IMR-90 (cell line): ENCODE data around the gene RNF145. TPM values are rescaled to one million over a fixed set of nuclear protein-coding genes. Genes with fewer than 3 reads are reported as not detected.

ENCODE experiments used
- ATAC-seq: fragments of 200-7000 bp; cut with Tn5 transposase; 2 replicates; pipeline ENCODE4 v1.9.1; 2020; ENCODE audit warnings: low read depth, mild to moderate bottlenecking, moderate library complexity
- BruUV-seq: library from RNA; stranded (reverse); fragments of 400-500 nt; replicated peaks from 2 replicates; lab custom pipeline; 2021; lab: Mats Ljungman, UMichigan
- CTCF ChIA-PET: fragments of 300-600 bp; formaldehyde crosslinking; extraction: SDS; loops from one replicate; lab custom pipeline; 2021; ENCODE audit warnings: antibody characterized with exemption; lab: Yijun Ruan, JAX
- POLR2A ChIA-PET: fragments of 300-600 bp; sonication (Branson Sonifier 250); formaldehyde crosslinking; loops from one replicate; lab custom pipeline; 2022; ENCODE audit warnings: antibody characterized with exemption; ENCODE audit not compliant: unreplicated experiment; lab: Charles Lee
- DNase-seq: peaks from one replicate; pipeline ENCODE4 v3.0.0; 2013
- H2AFZ ChIP-seq: replicated peaks from 2 replicates; pipeline ENCODE3; 2013; ENCODE audit warnings: low read length, mild to moderate bottlenecking; ENCODE audit not compliant: poor library complexity
- H2AK5ac ChIP-seq: 2 replicates; pipeline ENCODE4 v1.6.1; 2013; ENCODE audit warnings: low read depth, low read length, inconsistent platforms
- H2AK9ac ChIP-seq: replicated peaks from 2 replicates; pipeline ENCODE3; 2013; ENCODE audit warnings: mild to moderate bottlenecking, low read depth, low read length, moderate library complexity; ENCODE audit not compliant: poor library complexity
- H2BK120ac ChIP-seq: 2 replicates; pipeline ENCODE4 v1.6.1; 2013; ENCODE audit warnings: low read depth, low read length, inconsistent platforms
- H2BK15ac ChIP-seq: 3 replicates; pipeline ENCODE4 v1.6.1; 2013; ENCODE audit warnings: low read depth, low read length, inconsistent platforms
- H2BK20ac ChIP-seq: 2 replicates; pipeline ENCODE4 v1.6.1; 2013; ENCODE audit warnings: low read depth, mild to moderate bottlenecking, inconsistent platforms, low read length, moderate library complexity
- H2BK5ac ChIP-seq: 2 replicates; pipeline ENCODE4 v1.6.1; 2013; ENCODE audit warnings: mild to moderate bottlenecking, low read depth, low read length, inconsistent platforms; ENCODE audit not compliant: poor library complexity, severe bottlenecking
- H3K14ac ChIP-seq: replicated peaks from 2 replicates; pipeline ENCODE4 v1.6.1; 2013; ENCODE audit warnings: low read depth, low read length, inconsistent platforms
- H3K18ac ChIP-seq: 2 replicates; pipeline ENCODE4 v1.6.1; 2013; ENCODE audit warnings: low read depth, low read length, control low read depth
- H3K23ac ChIP-seq: 2 replicates; pipeline ENCODE4 v1.6.1; 2013; ENCODE audit warnings: low read depth, low read length, inconsistent platforms
- H3K27ac ChIP-seq: 2 replicates; pipeline ENCODE4 v1.5.1; 2013; ENCODE audit warnings: mild to moderate bottlenecking, control low read depth, low read length; ENCODE audit not compliant: insufficient read depth
- H3K27me3 ChIP-seq: 2 replicates; pipeline ENCODE4 v1.6.1; 2013; ENCODE audit warnings: low read length; ENCODE audit not compliant: control insufficient read depth, insufficient read depth
- H3K36me3 ChIP-seq: 2 replicates; pipeline ENCODE4 v1.6.1; 2013; ENCODE audit warnings: low read length, mixed read lengths; ENCODE audit not compliant: control insufficient read depth, insufficient read depth
- H3K4ac ChIP-seq: 2 replicates; pipeline ENCODE4 v1.6.1; 2013; ENCODE audit warnings: low read depth, low read length, inconsistent platforms
- H3K4me1 ChIP-seq: 2 replicates; pipeline ENCODE4 v1.6.1; 2013; ENCODE audit warnings: low read length, mixed read lengths; ENCODE audit not compliant: control insufficient read depth, insufficient read depth
- H3K4me2 ChIP-seq: 2 replicates; pipeline ENCODE4 v1.6.1; 2013; ENCODE audit warnings: low read depth, mild to moderate bottlenecking, control low read depth, low read length, moderate library complexity
- H3K4me3 ChIP-seq: 2 replicates; pipeline ENCODE4 v1.5.1; 2013; ENCODE audit warnings: low read depth, mild to moderate bottlenecking, control low read depth, low read length, moderate library complexity; ENCODE audit not compliant: insufficient read depth
- H3K56ac ChIP-seq: 2 replicates; pipeline ENCODE4 v1.6.1; 2013; ENCODE audit warnings: low read length, inconsistent platforms; ENCODE audit not compliant: insufficient read depth; ENCODE audit errors: extremely low read depth
- H3K79me1 ChIP-seq, 2 experiments: 2 replicates each; pipeline ENCODE4 v1.6.1; 2013; ENCODE audit warnings: low read length in 2 of 2, inconsistent platforms in 1 of 2, low read depth in 1 of 2
- H3K9ac ChIP-seq: 2 replicates; pipeline ENCODE4 v1.6.1; 2013; ENCODE audit warnings: low read depth, low read length, control low read depth
- H3K9me1 ChIP-seq: 2 replicates; pipeline ENCODE4 v1.6.1; 2013; ENCODE audit warnings: low read length, inconsistent platforms; ENCODE audit not compliant: insufficient read depth
- H3K9me3 ChIP-seq: 2 replicates; pipeline ENCODE4 v1.6.1; 2013; ENCODE audit warnings: low read length; ENCODE audit not compliant: control insufficient read depth, insufficient read depth
- H4K20me1 ChIP-seq: 2 replicates; pipeline ENCODE4 v1.6.1; 2013; ENCODE audit warnings: low read length, inconsistent platforms; ENCODE audit not compliant: insufficient read depth
- H4K5ac ChIP-seq: 2 replicates; pipeline ENCODE4 v1.6.1; 2013; ENCODE audit warnings: mild to moderate bottlenecking, low read depth, low read length, control low read depth
- H4K8ac ChIP-seq, 2 experiments: 2 replicates each; pipeline ENCODE4 v1.6.1; 2013; ENCODE audit warnings: low read depth in 2 of 2, low read length in 2 of 2, control low read depth in 1 of 2, inconsistent platforms in 1 of 2
- H4K91ac ChIP-seq: 2 replicates; pipeline ENCODE4 v1.6.1; 2013; ENCODE audit warnings: low read depth, low read length, inconsistent platforms; ENCODE audit not compliant: insufficient read depth
- BHLHE40 ChIP-seq: fragments of 150-350 bp; IDR thresholded peaks from 2 replicates; pipeline ENCODE4 v1.6.1; 2016; ENCODE audit warnings: mild to moderate bottlenecking, low read depth, low read length
- CEBPB ChIP-seq: IDR thresholded peaks from 2 replicates; pipeline ENCODE4 v1.6.1; 2012; ENCODE audit warnings: low read depth, low read length, improper control_type of control experiment
- FOS ChIP-seq: fragments of 150-350 bp; IDR thresholded peaks from 2 replicates; pipeline ENCODE4 v1.6.1; 2016; ENCODE audit warnings: low read depth, low read length
- MAZ ChIP-seq: IDR thresholded peaks from 2 replicates; pipeline ENCODE4 v1.6.1; 2012; ENCODE audit warnings: low read depth, mild to moderate bottlenecking, low read length, improper control_type of control experiment, moderate library complexity, borderline replicate concordance
- NFE2L2 ChIP-seq: fragments of 150-350 bp; IDR thresholded peaks from 2 replicates; pipeline ENCODE4 v1.6.1; 2016; ENCODE audit warnings: low read depth, mild to moderate bottlenecking, low read length
- RAD21 ChIP-seq: IDR thresholded peaks from 2 replicates; pipeline ENCODE4 v1.6.1; 2012; ENCODE audit warnings: low read length, improper control_type of control experiment
- RCOR1 ChIP-seq: IDR thresholded peaks from 2 replicates; pipeline ENCODE4 v1.6.1; 2012; ENCODE audit warnings: mild to moderate bottlenecking, low read length, improper control_type of control experiment; ENCODE audit not compliant: insufficient replicate concordance
- RFX5 ChIP-seq: IDR thresholded peaks from 2 replicates; pipeline ENCODE4 v1.8.0; 2012; ENCODE audit warnings: low read depth, mild to moderate bottlenecking, low read length, moderate library complexity
- SMC3 ChIP-seq: fragments of 150-350 bp; IDR thresholded peaks from 2 replicates; pipeline ENCODE4 v1.6.1; 2016; ENCODE audit warnings: low read depth, mild to moderate bottlenecking, antibody characterized with exemption, low read length, moderate library complexity
- WGBS, 2 experiments: methylation state at CpG; one replicate each; pipeline versions ENCODE4 v1.1.5 to v1.1.7; 2013; ENCODE audit warnings: missing lambda C conversion rate in 2 of 2; ENCODE audit not compliant: insufficient read length in 1 of 2; ENCODE audit errors: extremely low coverage in 2 of 2; 5-methylcytosine and 5-hydroxymethylcytosine counted together
- dilution Hi-C: fragments of 300-500 bp; cut with HindIII; formaldehyde crosslinking; loops from one replicate; pipeline ENCODE4 v1.14.3; 2018; ENCODE audit warnings: low sequenced_read_pairs; ENCODE audit not compliant: unreplicated experiment
- in situ Hi-C: fragments of 300-500 bp; cut with MboI; formaldehyde crosslinking; loops from 3 replicates; pipeline ENCODE4 v1.14.3; 2019; ENCODE audit warnings: low sequenced_read_pairs, inconsistent platforms, mixed read lengths
- intact Hi-C: fragments of 100-400 bp; cut with micrococcal nuclease; formaldehyde crosslinking; loops from 2 replicates; pipeline ENCODE4 v1.10.0; 2022
- polyA plus RNA-seq, 3 experiments: library from polyadenylated mRNA; depleted of rRNA; stranded (reverse); fragments of >200 nt; gene quantifications; 2 replicates each; pipeline ENCODE4 v1.2.3, GENCODE V29; 2012; ENCODE audit warnings: low replicate concordance in 1 of 3
- total RNA-seq: library from RNA; depleted of rRNA; stranded (reverse); fragments of >200 nt; gene quantifications from 2 replicates; pipeline ENCODE4 v1.2.3, GENCODE V29; 2012
- TF ChIP-seq, protein P1 (sequence below): fragments of 150-350 bp; IDR thresholded peaks from 2 replicates; pipeline ENCODE4 v1.6.1; 2017; ENCODE audit warnings: mild to moderate bottlenecking, antibody characterized with exemption, low read length, low read depth
- TF ChIP-seq, protein P2 (sequence below): fragments of 150-350 bp; IDR thresholded peaks from 2 replicates; pipeline ENCODE4 v1.6.1; 2016; ENCODE audit warnings: low read depth, mild to moderate bottlenecking, low read length, moderate library complexity, borderline replicate concordance

The RNF145 gene
- total and polyA plus RNA-seq, 2 of the 4 experiments (the other 2 are of a cell fraction) = 50.0 to 57.0 TPM

DNA sequence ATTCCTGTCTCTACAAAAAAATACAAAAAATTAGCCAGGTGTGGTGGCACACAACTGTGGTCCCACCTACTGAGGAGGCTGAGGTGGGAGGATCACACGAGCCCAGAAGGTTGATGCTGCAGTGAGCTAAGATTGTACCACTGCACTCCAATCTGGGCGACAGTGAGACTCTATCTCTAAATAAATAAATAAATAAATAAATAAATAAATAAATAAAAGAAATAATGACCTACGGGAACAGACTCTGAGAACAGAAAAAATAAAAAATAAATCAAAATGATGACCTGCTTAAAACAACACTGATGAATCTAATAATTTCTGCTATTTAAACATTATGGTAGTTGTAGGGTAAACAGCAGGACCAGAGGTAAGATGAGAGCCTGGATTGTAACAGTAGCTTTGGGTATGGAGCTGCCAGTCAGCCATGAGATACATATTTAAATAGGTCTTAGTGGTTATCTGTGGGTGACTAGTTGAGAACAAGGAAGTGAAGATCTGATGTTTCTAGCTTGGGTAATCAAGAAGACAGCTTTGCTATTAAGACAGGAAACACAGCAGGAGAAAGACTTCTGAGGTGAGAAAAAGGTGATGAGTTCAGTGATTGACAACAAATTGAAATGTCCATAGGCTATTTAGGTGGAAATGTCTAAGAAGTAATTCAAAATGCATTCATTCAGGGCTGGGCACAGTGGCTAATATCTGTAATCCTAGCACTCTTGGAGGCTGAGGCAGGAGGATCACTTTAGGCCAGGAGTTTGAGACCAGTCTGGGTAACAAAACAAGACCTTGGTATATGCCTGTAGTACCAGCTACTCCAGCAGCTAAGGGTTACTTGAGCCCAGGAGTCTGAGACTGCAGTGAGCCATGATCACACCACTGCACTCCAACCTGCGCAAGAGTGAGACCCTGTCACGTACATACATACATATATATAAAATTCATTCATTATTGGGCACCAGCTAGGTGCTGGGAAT is 11.0 kb downstream of the RNF145 start:
- BruUV-seq = no TSS peak
- H3K56ac ChIP-seq = no peak overlapping the region
- POLR2A ChIA-PET = interaction anchor here (0.6 to 1.0 kb wide), 2 partner anchors 9 kb away, joined by 3 read pairs; no protein-coding TSS in a partner anchor

More for the DNA sequence above, 11.0 kb downstream of the RNF145 start:
- Histone ChIP-seq H3K23ac (no peak overlapping the region; the same call in 1 of the 2 replicates), H3K27ac (peak overlapping the region; percentile 9; the same call in 1 of the 2 replicates), H3K79me1 (peaks cover 7 to 45% of the 10 kb centered on the region in 2 experiments; a peak in 2 of 4 replicates), H3K9me3 (no peaks in the 10 kb centered on the region), H2AK9ac (no peak overlapping the region), H3K4me1 (peaks cover 7% of the 10 kb centered on the region), H2AFZ (no peak overlapping the region), H4K20me1 (peaks cover 35% of the 10 kb centered on the region; the same call in 1 of the 2 replicates), H4K91ac (no peak overlapping the region), H4K8ac (no peak overlapping the region), H3K9me1 (peaks cover 5% of the 10 kb centered on the region; the same call in 1 of the 2 replicates), H2AK5ac (no peak overlapping the region), H3K9ac (no peak overlapping the region), H3K4ac (no peak overlapping the region), H2BK15ac (no peak overlapping the region), H2BK5ac (peak overlapping the region; percentile 2), H3K18ac (no peak overlapping the region), H3K4me3 (no peak overlapping the region), H2BK20ac (no peak overlapping the region), H3K36me3 (peaks cover 29% of the 10 kb centered on the region), H2BK120ac (no peak overlapping the region), H3K4me2 (no peak overlapping the region), H3K14ac (no peak overlapping the region), H3K27me3 (no peaks in the 10 kb centered on the region), H4K5ac (no peak overlapping the region)
- DNase-seq = no peak
- intact Hi-C loops = no loop called here
- in situ Hi-C loops = loop anchor here (25.0 kb wide), 1 partner anchor 1636 kb away; no protein-coding TSS in a partner anchor
- dilution Hi-C loops = no loop called here
- WGBS, 2 experiments = no CpG with 5 or more reads among the region's 5 CpGs
- TF ChIP-seq NFE2L2 (no peak), BHLHE40 (no peak), RFX5 (no peak), MAZ (no peak), CEBPB (no peak), RCOR1 (no peak), SMC3 (no peak), RAD21 (no peak), FOS (no peak)
- TF ChIP-seq, protein P1, sequence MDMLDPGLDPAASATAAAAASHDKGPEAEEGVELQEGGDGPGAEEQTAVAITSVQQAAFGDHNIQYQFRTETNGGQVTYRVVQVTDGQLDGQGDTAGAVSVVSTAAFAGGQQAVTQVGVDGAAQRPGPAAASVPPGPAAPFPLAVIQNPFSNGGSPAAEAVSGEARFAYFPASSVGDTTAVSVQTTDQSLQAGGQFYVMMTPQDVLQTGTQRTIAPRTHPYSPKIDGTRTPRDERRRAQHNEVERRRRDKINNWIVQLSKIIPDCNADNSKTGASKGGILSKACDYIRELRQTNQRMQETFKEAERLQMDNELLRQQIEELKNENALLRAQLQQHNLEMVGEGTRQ = no peak
- TF ChIP-seq, protein P2, sequence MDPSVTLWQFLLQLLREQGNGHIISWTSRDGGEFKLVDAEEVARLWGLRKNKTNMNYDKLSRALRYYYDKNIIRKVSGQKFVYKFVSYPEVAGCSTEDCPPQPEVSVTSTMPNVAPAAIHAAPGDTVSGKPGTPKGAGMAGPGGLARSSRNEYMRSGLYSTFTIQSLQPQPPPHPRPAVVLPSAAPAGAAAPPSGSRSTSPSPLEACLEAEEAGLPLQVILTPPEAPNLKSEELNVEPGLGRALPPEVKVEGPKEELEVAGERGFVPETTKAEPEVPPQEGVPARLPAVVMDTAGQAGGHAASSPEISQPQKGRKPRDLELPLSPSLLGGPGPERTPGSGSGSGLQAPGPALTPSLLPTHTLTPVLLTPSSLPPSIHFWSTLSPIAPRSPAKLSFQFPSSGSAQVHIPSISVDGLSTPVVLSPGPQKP = no peak
- CTCF ChIA-PET = interaction anchor here (0.6 kb wide), 1 partner anchor 9 kb away, joined by 10 read pairs; no protein-coding TSS in a partner anchor
- ATAC-seq = 0 out of 2 replicates have a peak, but pooled peaks have one; percentile 21
